H1 (cell line): ENCODE results near the gene GAK. TPM values are rescaled to one million over a fixed set of nuclear protein-coding genes. Genes with fewer than 3 reads are reported as not detected.

ENCODE experiments used
- CTCF ChIA-PET: fragments of 300-600 bp; sonication (Branson Sonifier 250); formaldehyde crosslinking; loops from one replicate; lab custom pipeline; 2021; ENCODE audit not compliant: partially characterized antibody; lab: Charles Lee
- POLR2A ChIA-PET: fragments of 300-600 bp; sonication (Branson Sonifier 250); formaldehyde crosslinking; loops from one replicate; lab custom pipeline; 2021; ENCODE audit warnings: inconsistent platforms; ENCODE audit not compliant: partially characterized antibody; lab: Charles Lee
- DNase-seq, 2 experiments: peaks; one replicate each; pipeline versions ENCODE4 v3.0.0 to v3.0.0-alpha.2; 2010 to 2022; ENCODE audit warnings: low spot score in 2 of 2, low read depth in 1 of 2, mixed read lengths in 1 of 2
- FAIRE-seq: peaks from 2 replicates; lab custom pipeline; 2011; peaks lifted over from hg19 to GRCh38; lab: Jason Lieb, UNC
- H2AFZ ChIP-seq: 2 replicates; pipeline ENCODE4 v1.8.1; 2012; ENCODE audit warnings: low read length, inconsistent platforms
- H2AK5ac ChIP-seq: 2 replicates; pipeline ENCODE4 v1.6.1; 2013; ENCODE audit warnings: low read depth, low read length
- H2BK120ac ChIP-seq: replicated peaks from 2 replicates; pipeline ENCODE3; 2013; ENCODE audit warnings: low read depth, low read length, inconsistent platforms
- H2BK12ac ChIP-seq: 2 replicates; pipeline ENCODE4 v1.6.1; 2013; ENCODE audit warnings: low read depth, low read length
- H2BK15ac ChIP-seq: 2 replicates; pipeline ENCODE4 v1.6.1; 2013; ENCODE audit warnings: low read length
- H2BK20ac ChIP-seq: 2 replicates; pipeline ENCODE4 v1.6.1; 2013; ENCODE audit warnings: low read length
- H2BK5ac ChIP-seq: 2 replicates; pipeline ENCODE4 v1.6.1; 2013; ENCODE audit warnings: low read depth, low read length
- H3K14ac ChIP-seq: 2 replicates; pipeline ENCODE4 v1.6.1; 2013; ENCODE audit warnings: inconsistent platforms; ENCODE audit not compliant: insufficient read length
- H3K18ac ChIP-seq: 2 replicates; pipeline ENCODE4 v1.6.1; 2013; ENCODE audit warnings: low read length; ENCODE audit errors: extremely low read depth
- H3K23ac ChIP-seq: 2 replicates; pipeline ENCODE4 v1.6.1; 2013; ENCODE audit warnings: inconsistent platforms; ENCODE audit not compliant: insufficient read length
- H3K23me2 ChIP-seq: 2 replicates; pipeline ENCODE4 v1.6.1; 2013; ENCODE audit warnings: low read depth, low read length
- H3K27ac ChIP-seq: 2 replicates; pipeline ENCODE4 v1.6.1; 2011; ENCODE audit warnings: low read depth, low read length, inconsistent platforms
- H3K27me3 ChIP-seq, 4 experiments: replicated peaks in 1 of 4; 1 replicate in 1 of 4; 2 replicates in 3 of 4; pipeline versions ENCODE4 v1.6.1 to v1.8.1; 2011 to 2013; ENCODE audit warnings: low read length in 3 of 4, mild to moderate bottlenecking in 3 of 4, inconsistent platforms in 2 of 4, mixed read lengths in 2 of 4, moderate library complexity in 1 of 4; ENCODE audit not compliant: control insufficient read depth in 3 of 4, insufficient read depth in 3 of 4; ENCODE audit errors: extremely low read depth in 1 of 4
- H3K36me3 ChIP-seq, 4 experiments: 2 replicates each; pipeline versions ENCODE4 v1.6.1 to v1.8.1; 2011 to 2013; ENCODE audit warnings: mild to moderate bottlenecking in 4 of 4, low read length in 3 of 4, moderate library complexity in 2 of 4, control low read depth in 1 of 4, inconsistent platforms in 1 of 4; ENCODE audit not compliant: insufficient read depth in 4 of 4, control insufficient read depth in 2 of 4
- H3K4ac ChIP-seq: replicated peaks from 2 replicates; pipeline ENCODE3; 2013; ENCODE audit warnings: low read length, low read depth, mixed read lengths, inconsistent platforms; ENCODE audit not compliant: insufficient read length
- H3K4me1 ChIP-seq, 4 experiments: replicated peaks in 1 of 4; 1 replicate in 1 of 4; 2 replicates in 3 of 4; pipeline versions ENCODE4 v1.6.1 to v1.8.1; 2011 to 2013; ENCODE audit warnings: low read length in 3 of 4, inconsistent platforms in 2 of 4, mixed read lengths in 1 of 4; ENCODE audit not compliant: insufficient read depth in 4 of 4, control insufficient read depth in 3 of 4
- H3K4me2 ChIP-seq, 2 experiments: 2 replicates each; pipeline versions ENCODE4 v1.6.1 to v1.8.1; 2011 to 2013; ENCODE audit warnings: low read depth in 2 of 2, low read length in 2 of 2, control low read depth in 1 of 2, inconsistent platforms in 1 of 2, mild to moderate bottlenecking in 1 of 2; ENCODE audit not compliant: insufficient read depth in 1 of 2
- H3K4me3 ChIP-seq, 4 experiments: fragments of 200-600, 300-600 bp in 1 of 4; sonication (generic), shearing (Covaris generic), sonication (Bioruptor Twin) in 1 of 4; 2 replicates each; pipeline versions ENCODE4 v1.5.1 to v1.8.1; 2011 to 2016; ENCODE audit warnings: low read length in 4 of 4, low read depth in 3 of 4, control low read depth in 2 of 4, inconsistent platforms in 2 of 4, mild to moderate bottlenecking in 2 of 4, mixed read lengths in 1 of 4, moderate library complexity in 1 of 4; ENCODE audit not compliant: insufficient read depth in 2 of 4; ENCODE audit errors: extremely low read depth in 1 of 4
- H3K56ac ChIP-seq: replicated peaks from 2 replicates; pipeline ENCODE3; 2013; ENCODE audit warnings: low read depth, mild to moderate bottlenecking, mixed read lengths, low read length, inconsistent platforms; ENCODE audit not compliant: insufficient read length
- H3K79me1 ChIP-seq: 2 replicates; pipeline ENCODE4 v1.6.1; 2013; ENCODE audit warnings: low read depth, low read length, control low read depth
- H3K79me2 ChIP-seq, 2 experiments: 2 replicates each; pipeline versions ENCODE4 v1.6.1 to v1.8.1; 2012 to 2013; ENCODE audit warnings: low read length in 2 of 2, mild to moderate bottlenecking in 2 of 2, inconsistent platforms in 1 of 2; ENCODE audit not compliant: insufficient read depth in 2 of 2, control insufficient read depth in 1 of 2
- H3K9ac ChIP-seq, 4 experiments: replicated peaks in 1 of 4; 1 replicate in 1 of 4; 2 replicates in 3 of 4; pipeline versions ENCODE4 v1.6.1 to v1.8.1; 2011 to 2013; ENCODE audit warnings: low read depth in 3 of 4, low read length in 3 of 4, control low read depth in 2 of 4, mild to moderate bottlenecking in 2 of 4, moderate library complexity in 2 of 4, inconsistent platforms in 1 of 4; ENCODE audit errors: extremely low read depth in 1 of 4
- H3K9me3 ChIP-seq, 2 experiments: 2 replicates each; pipeline versions ENCODE4 v1.6.1 to v1.8.1; 2012 to 2013; ENCODE audit warnings: mild to moderate bottlenecking in 2 of 2, moderate library complexity in 2 of 2, control low read depth in 1 of 2, inconsistent platforms in 1 of 2, low read depth in 1 of 2, low read length in 1 of 2, mixed read lengths in 1 of 2; ENCODE audit not compliant: insufficient read depth in 2 of 2
- H4K20me1 ChIP-seq, 2 experiments: replicated peaks in 1 of 2; 2 replicates each; pipeline versions ENCODE3 to v1.8.1; 2011 to 2013; ENCODE audit warnings: inconsistent platforms in 2 of 2, low read length in 2 of 2, mild to moderate bottlenecking in 1 of 2; ENCODE audit not compliant: insufficient read depth in 2 of 2, control insufficient read depth in 1 of 2
- H4K5ac ChIP-seq: 2 replicates; pipeline ENCODE4 v1.6.1; 2013; ENCODE audit warnings: low read length, low read depth, mixed read lengths, inconsistent platforms; ENCODE audit not compliant: insufficient read length
- H4K8ac ChIP-seq: 2 replicates; pipeline ENCODE4 v1.8.0; 2013; ENCODE audit warnings: mild to moderate bottlenecking, moderate library complexity, low read length, inconsistent platforms; ENCODE audit not compliant: insufficient read depth; ENCODE audit errors: extremely low read depth
- H4K91ac ChIP-seq: replicated peaks from 2 replicates; pipeline ENCODE3; 2013; ENCODE audit warnings: low read length, mixed read lengths, inconsistent platforms; ENCODE audit not compliant: insufficient read length
- ASH2L ChIP-seq: fragments of 200-600, 300-600 bp; sonication (generic); IDR thresholded peaks from one replicate; pipeline ENCODE4 v1.7.1; 2017; ENCODE audit warnings: low read length
- CHD1 ChIP-seq: IDR thresholded peaks from 2 replicates; pipeline ENCODE4 v1.6.1; 2012; ENCODE audit warnings: low read depth, low read length, improper control_type of control experiment
- GABPA ChIP-seq: IDR thresholded peaks from 2 replicates; pipeline ENCODE4 v1.6.1; 2011; ENCODE audit warnings: mild to moderate bottlenecking, low read length, moderate library complexity, borderline replicate concordance; ENCODE audit not compliant: insufficient read depth
- JUND ChIP-seq: IDR thresholded peaks from 2 replicates; pipeline ENCODE4 v1.6.1; 2011; ENCODE audit warnings: mild to moderate bottlenecking, improper control_type of control experiment, low read length
- KDM4A ChIP-seq: IDR thresholded peaks from one replicate; pipeline ENCODE4 v1.7.1; 2012; ENCODE audit warnings: low read depth, mild to moderate bottlenecking, moderate library complexity, low read length, inconsistent platforms; ENCODE audit not compliant: severe bottlenecking
- KDM5A ChIP-seq: fragments of 200-600 bp; IDR thresholded peaks from 2 replicates; pipeline ENCODE4 v1.7.1; 2012; ENCODE audit warnings: mild to moderate bottlenecking, low read length, inconsistent platforms, mixed read lengths
- TCF12 ChIP-seq: IDR thresholded peaks from 2 replicates; pipeline ENCODE4 v1.6.1; 2011; ENCODE audit warnings: low read depth, mild to moderate bottlenecking, low read length
- YY1 ChIP-seq: IDR thresholded peaks from 2 replicates; pipeline ENCODE4 v1.6.1; 2011; ENCODE audit warnings: low read depth, mild to moderate bottlenecking, low read length
- WGBS, 2 experiments: shearing (Covaris generic) in 1 of 2; methylation state at CpG; one replicate each; pipeline versions ENCODE4 v1.1.6 to v1.1.7; 2013 to 2015; ENCODE audit warnings: low lambda C conversion rate in 2 of 2, mixed read lengths in 2 of 2, inconsistent platforms in 1 of 2, low coverage in 1 of 2, missing lambda C conversion rate in 1 of 2; ENCODE audit not compliant: insufficient replicate concordance in 2 of 2, insufficient coverage in 1 of 2, insufficient read length in 1 of 2; ENCODE audit errors: extremely low coverage in 1 of 2, missing lambda C conversion rate in 1 of 2; 5-methylcytosine and 5-hydroxymethylcytosine counted together
- polyA plus RNA-seq, 7 experiments: library from polyadenylated mRNA; depleted of rRNA in 3 of 7; stranded (reverse) in 5 of 7; unstranded in 2 of 7; fragments of >200 nt in 5 of 7; fragments of 200-250 nt in 2 of 7; gene quantifications; 1 replicate in 5 of 7; 2 replicates in 1 of 7; 4 replicates in 1 of 7; pipeline versions ENCODE4 v1.2.1 to v1.2.3, GENCODE V29; 2011 to 2013; ENCODE audit warnings: missing spikeins in 2 of 7, mixed read lengths in 2 of 7
- total RNA-seq: library from RNA; stranded (reverse); fragmentation: NEBNext Ultra II Directional; extraction: Animal tissue kit (Norgen Biotek cat#: 25700); gene quantifications from 2 replicates; pipeline ENCODE4 v1.2.1, GENCODE V29; 2021
- TF ChIP-seq, protein P1 (sequence below): IDR thresholded peaks from 2 replicates; pipeline ENCODE4 v1.6.1; 2011; ENCODE audit warnings: low read length, improper control_type of control experiment

GAK gene
- total and polyA plus RNA-seq, 2 of the 8 experiments (the other 6 are each of a cell fraction or from before 2014, with no cell fraction given): 31.5 to 70.8 TPM

DNA sequence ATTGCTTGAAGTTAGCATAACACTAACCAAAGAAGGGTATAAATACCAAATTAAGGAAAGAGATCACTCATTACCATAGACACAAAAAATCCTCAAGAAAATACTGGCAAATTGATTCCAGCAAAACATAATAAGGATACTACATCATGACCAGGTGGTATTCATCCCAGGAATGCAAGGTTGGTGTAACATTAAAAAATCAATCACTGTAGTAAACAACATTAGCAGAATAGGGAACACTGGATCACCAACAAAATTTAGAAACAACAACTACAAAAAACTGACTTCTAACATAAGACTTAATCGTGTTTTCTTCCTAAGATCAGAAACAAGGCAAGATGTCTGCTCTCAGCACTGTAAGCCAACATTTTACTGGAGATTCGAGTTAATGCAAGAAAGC is 14.1 kb downstream of the GAK start:
- no peak overlapping the region for H2BK15ac ChIP-seq
- ChIA-PET POLR2A (interaction anchor here (1.2 kb wide), 1 partner anchor 11 kb away, joined by 3 read pairs; no protein-coding TSS in a partner anchor), CTCF (interaction anchor here (0.6 to 1.1 kb wide), 3 partner anchors 9 to 14 kb away, joined by 3 to 4 read pairs (median 4); partner anchors contain the start of genes GAK and TMEM175)
- H3K4me3 ChIP-seq: no peak overlapping the region
- no peaks in the 10 kb centered on the region for H3K23me2 ChIP-seq
- no peak overlapping the region for H2AFZ ChIP-seq
- no peak overlapping the region for H4K8ac ChIP-seq
- no peak overlapping the region for H2BK12ac ChIP-seq
- H4K20me1 ChIP-seq: peaks cover 10 to 14% of the 10 kb centered on the region in 2 experiments
- H3K18ac ChIP-seq: no peak overlapping the region
- H2BK20ac ChIP-seq: no peak overlapping the region
- H3K4ac ChIP-seq: no peak overlapping the region
- H3K36me3 ChIP-seq: no peaks in the 10 kb centered on the region
- no peak for FAIRE-seq
- H3K27me3 ChIP-seq: no peaks in the 10 kb centered on the region
- peaks cover 16% of the 10 kb centered on the region for H3K79me1 ChIP-seq
- no peaks in the 10 kb centered on the region for H3K9me3 ChIP-seq
- no peak overlapping the region for H3K9ac ChIP-seq
- no peak overlapping the region for H3K56ac ChIP-seq
- no peaks in the 10 kb centered on the region for H3K4me1 ChIP-seq
- H4K91ac ChIP-seq: no peak overlapping the region
- H3K23ac ChIP-seq: no peak overlapping the region
- 90% methylated on average over 2 of the region's 2 CpGs; no CpG with 5 or more reads in 1 of the 2 experiments for WGBS, 2 experiments
- no peak overlapping the region for H3K4me2 ChIP-seq
- H3K79me2 ChIP-seq: peaks cover 15 to 75% of the 10 kb centered on the region in 2 experiments
- no peak overlapping the region for H3K27ac ChIP-seq
- no peak overlapping the region for H3K14ac ChIP-seq
- no peak overlapping the region for H2BK5ac ChIP-seq
- H2AK5ac ChIP-seq: no peak overlapping the region
- no peak overlapping the region for H2BK120ac ChIP-seq
- TF ChIP-seq KDM4A: no peak
- no peak for TF ChIP-seq TCF12
- TF ChIP-seq ASH2L: no peak
- no peak for TF ChIP-seq YY1
- no peak for TF ChIP-seq JUND
- no peak for TF ChIP-seq CHD1
- TF ChIP-seq, protein P1, sequence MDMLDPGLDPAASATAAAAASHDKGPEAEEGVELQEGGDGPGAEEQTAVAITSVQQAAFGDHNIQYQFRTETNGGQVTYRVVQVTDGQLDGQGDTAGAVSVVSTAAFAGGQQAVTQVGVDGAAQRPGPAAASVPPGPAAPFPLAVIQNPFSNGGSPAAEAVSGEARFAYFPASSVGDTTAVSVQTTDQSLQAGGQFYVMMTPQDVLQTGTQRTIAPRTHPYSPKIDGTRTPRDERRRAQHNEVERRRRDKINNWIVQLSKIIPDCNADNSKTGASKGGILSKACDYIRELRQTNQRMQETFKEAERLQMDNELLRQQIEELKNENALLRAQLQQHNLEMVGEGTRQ: no peak
- TF ChIP-seq GABPA: no peak
- no peak for TF ChIP-seq KDM5A
- no peak for DNase-seq
- H4K5ac ChIP-seq: no peak overlapping the region
